ENCODE measurements around the gene PURA. TPM values are rescaled to one million over a fixed set of nuclear protein-coding genes. Genes with fewer than 3 reads are reported as not detected.

The PURA gene
- total RNA-seq, 2 experiments from 2014 or later, result 8.2 to 9.2 TPM

DNA sequence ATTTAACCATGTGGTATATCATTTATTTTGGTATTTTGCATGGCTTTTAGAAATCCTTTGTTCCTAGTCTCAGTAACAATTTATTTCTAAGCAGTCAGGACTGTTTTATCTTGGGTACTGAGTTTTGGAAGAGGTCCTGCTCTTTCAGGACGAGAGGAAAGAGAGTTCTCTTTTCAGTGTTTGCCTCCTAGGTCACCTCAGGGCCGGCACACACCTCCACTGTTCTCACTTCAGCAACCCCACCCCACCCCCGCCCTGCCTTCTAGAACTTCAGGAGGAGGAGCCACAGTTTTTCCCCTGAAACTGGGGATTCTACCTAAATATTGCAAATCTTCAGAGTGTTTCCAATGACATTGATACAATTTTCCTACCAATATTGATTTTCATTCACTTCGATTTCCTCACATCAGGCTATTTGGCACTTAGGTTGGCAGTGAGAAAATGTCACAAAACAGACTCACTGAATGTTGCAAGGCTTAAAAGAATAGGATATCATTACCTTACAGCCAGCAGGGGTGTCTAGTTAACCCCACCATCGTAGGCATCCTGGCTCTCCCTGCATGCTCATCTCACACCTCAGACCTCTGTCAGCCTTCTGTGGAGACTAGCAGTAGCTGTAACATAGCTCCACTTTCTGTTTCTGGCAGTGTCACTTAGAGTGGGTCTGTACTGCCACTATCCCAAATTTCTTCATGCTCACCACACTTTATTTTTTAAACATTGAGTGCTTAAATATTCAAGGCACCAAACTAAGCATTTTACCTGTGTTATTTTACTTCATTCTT lies 17.2 kb downstream of the PURA start:
- TF ChIP-seq, protein P1, sequence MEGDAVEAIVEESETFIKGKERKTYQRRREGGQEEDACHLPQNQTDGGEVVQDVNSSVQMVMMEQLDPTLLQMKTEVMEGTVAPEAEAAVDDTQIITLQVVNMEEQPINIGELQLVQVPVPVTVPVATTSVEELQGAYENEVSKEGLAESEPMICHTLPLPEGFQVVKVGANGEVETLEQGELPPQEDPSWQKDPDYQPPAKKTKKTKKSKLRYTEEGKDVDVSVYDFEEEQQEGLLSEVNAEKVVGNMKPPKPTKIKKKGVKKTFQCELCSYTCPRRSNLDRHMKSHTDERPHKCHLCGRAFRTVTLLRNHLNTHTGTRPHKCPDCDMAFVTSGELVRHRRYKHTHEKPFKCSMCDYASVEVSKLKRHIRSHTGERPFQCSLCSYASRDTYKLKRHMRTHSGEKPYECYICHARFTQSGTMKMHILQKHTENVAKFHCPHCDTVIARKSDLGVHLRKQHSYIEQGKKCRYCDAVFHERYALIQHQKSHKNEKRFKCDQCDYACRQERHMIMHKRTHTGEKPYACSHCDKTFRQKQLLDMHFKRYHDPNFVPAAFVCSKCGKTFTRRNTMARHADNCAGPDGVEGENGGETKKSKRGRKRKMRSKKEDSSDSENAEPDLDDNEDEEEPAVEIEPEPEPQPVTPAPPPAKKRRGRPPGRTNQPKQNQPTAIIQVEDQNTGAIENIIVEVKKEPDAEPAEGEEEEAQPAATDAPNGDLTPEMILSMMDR (IDR thresholded peaks at IDR 0.05), result no peak
- ChIA-PET CTCF (interaction anchor here (1.1 to 4.9 kb wide), 8 partner anchors 9 to 206 kb away, joined by 3 to 41 read pairs (median 5); no protein-coding TSS in a partner anchor), POLR2A (interaction anchor here (0.9 to 1.3 kb wide), 3 partner anchors 10 to 17 kb away, joined by 3 read pairs; partner anchors contain the start of gene PURA)
- no peaks in the 10 kb centered on the region for H3K9me3 Mint-ChIP-seq
- intact Hi-C loops (cut with micrococcal nuclease), result no loop called here
- no peak overlapping the region for H3K27ac Mint-ChIP-seq
- no peak overlapping the region for H3K4me3 Mint-ChIP-seq
- H3K4me1 Mint-ChIP-seq (ENCODE audit: low read depth), result peaks cover 37% of the 10 kb centered on the region
- H3K27me3 Mint-ChIP-seq, result no peaks in the 10 kb centered on the region
- H3K36me3 Mint-ChIP-seq (ENCODE audit: low read depth), result no peaks in the 10 kb centered on the region
- ATAC-seq, result peak; percentile 53
- DNase-seq, result no peak

- ATAC-seq, result peak; percentile 80
- intact Hi-C loops (cut with micrococcal nuclease), result no loop called here
Observed at GRCh38 chr5:140131967-140132409, 18.1 kb downstream of the PURA start.

GRCh38 chr5:140133514-140134167 lies 19.7 kb downstream of the PURA start:
- POLR2A ChIA-PET, result interaction anchor here (0.6 to 1.1 kb wide), 3 partner anchors 19 to 64 kb away, joined by 3 to 4 read pairs (median 4); no protein-coding TSS in a partner anchor
- intact Hi-C loops (cut with micrococcal nuclease), result no loop called here
- CTCF ChIA-PET, result interaction anchor here (1.0 to 4.9 kb wide), 5 partner anchors 10 to 60 kb away, joined by 4 to 41 read pairs (median 8); no protein-coding TSS in a partner anchor

More at GRCh38 chr5:140131967-140132409, 18.1 kb downstream of the PURA start:
- Mint-ChIP-seq H3K27ac (no peak overlapping the region), H3K36me3 (ENCODE audit: low read depth) (no peaks in the 10 kb centered on the region), H3K4me3 (no peak overlapping the region), H3K4me1 (ENCODE audit: low read depth) (peaks cover 37% of the 10 kb centered on the region), H3K27me3 (no peaks in the 10 kb centered on the region), H3K9me3 (no peaks in the 10 kb centered on the region)
- ChIA-PET POLR2A (interaction anchor here (0.8 to 1.3 kb wide), 4 partner anchors 11 to 39 kb away, joined by 3 read pairs; partner anchors contain the start of gene PURA), CTCF (interaction anchor here (1.1 to 4.9 kb wide), 8 partner anchors 10 to 205 kb away, joined by 3 to 41 read pairs (median 5); no protein-coding TSS in a partner anchor)
- DNase-seq, result peak; percentile 30
- TF ChIP-seq, protein P1 (IDR thresholded peaks at IDR 0.05), result no peak

DNA sequence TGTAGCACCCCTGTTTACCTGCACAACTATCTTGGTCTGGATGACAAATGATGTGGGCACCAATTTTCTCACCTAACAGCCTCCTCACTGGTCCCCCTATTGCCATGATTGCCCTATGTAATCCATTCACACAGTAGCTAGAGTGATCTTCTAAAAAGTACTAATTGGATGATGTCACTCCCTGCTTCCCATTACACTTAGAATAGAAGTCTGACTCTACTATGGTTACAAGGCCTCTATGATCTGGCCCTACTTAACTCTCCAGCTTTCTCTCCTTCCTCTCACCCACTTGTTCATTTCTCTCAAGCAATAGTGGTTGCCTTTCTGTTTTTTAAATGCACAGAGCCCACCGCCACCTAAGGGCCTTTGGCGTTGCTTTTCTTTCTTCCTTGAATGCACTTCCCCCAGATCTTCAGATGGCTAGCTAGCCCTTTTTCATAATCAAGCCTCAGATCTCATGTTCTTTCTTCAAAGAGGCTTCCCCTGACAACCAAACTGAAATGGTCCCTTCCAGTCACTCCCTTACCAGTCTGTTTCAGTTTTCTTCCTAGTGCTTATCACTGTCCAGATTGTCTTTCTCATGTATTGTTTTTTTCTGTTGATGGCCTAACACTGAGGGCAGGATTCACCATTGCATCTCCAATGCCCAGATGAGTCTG lies 20.5 kb downstream of the PURA start:
- no peak overlapping the region for H3K4me3 Mint-ChIP-seq

More at GRCh38 chr5:140133514-140134167, 19.7 kb downstream of the PURA start:
- Mint-ChIP-seq H3K36me3 (ENCODE audit: low read depth) (no peaks in the 10 kb centered on the region), H3K9me3 (no peaks in the 10 kb centered on the region), H3K4me3 (no peak overlapping the region), H3K4me1 (ENCODE audit: low read depth) (peaks cover 37% of the 10 kb centered on the region), H3K27ac (no peak overlapping the region), H3K27me3 (no peaks in the 10 kb centered on the region)
- ATAC-seq (no peak), DNase-seq (no peak)
- TF ChIP-seq, protein P1 (IDR thresholded peaks at IDR 0.05), result no peak

More for the DNA sequence above, 20.5 kb downstream of the PURA start:
- POLR2A ChIA-PET, result interaction anchor here (0.9 to 1.2 kb wide), 3 partner anchors 20 to 65 kb away, joined by 3 to 4 read pairs (median 3); no protein-coding TSS in a partner anchor
- DNase-seq (no peak), ATAC-seq (no peak)
- Mint-ChIP-seq H3K4me1 (ENCODE audit: low read depth) (peaks cover 37% of the 10 kb centered on the region), H3K27me3 (no peaks in the 10 kb centered on the region), H3K36me3 (ENCODE audit: low read depth) (no peaks in the 10 kb centered on the region), H3K9me3 (no peaks in the 10 kb centered on the region), H3K27ac (no peak overlapping the region)
- TF ChIP-seq, protein P1 (IDR thresholded peaks at IDR 0.05), result no peak
- CTCF ChIA-PET, result interaction anchor here (1.0 to 4.9 kb wide), 5 partner anchors 9 to 61 kb away, joined by 4 to 41 read pairs (median 8); no protein-coding TSS in a partner anchor
- intact Hi-C loops (cut with micrococcal nuclease), result no loop called here
